SKM-1 (cell line): ENCODE data around the gene ACVR2B.

ENCODE experiments used
- DNase-seq: peaks from one replicate; lab custom pipeline; 2025; ENCODE audit not compliant: unreplicated experiment; lab: John Stamatoyannopoulos, UW

ACVR2B gene

DNA sequence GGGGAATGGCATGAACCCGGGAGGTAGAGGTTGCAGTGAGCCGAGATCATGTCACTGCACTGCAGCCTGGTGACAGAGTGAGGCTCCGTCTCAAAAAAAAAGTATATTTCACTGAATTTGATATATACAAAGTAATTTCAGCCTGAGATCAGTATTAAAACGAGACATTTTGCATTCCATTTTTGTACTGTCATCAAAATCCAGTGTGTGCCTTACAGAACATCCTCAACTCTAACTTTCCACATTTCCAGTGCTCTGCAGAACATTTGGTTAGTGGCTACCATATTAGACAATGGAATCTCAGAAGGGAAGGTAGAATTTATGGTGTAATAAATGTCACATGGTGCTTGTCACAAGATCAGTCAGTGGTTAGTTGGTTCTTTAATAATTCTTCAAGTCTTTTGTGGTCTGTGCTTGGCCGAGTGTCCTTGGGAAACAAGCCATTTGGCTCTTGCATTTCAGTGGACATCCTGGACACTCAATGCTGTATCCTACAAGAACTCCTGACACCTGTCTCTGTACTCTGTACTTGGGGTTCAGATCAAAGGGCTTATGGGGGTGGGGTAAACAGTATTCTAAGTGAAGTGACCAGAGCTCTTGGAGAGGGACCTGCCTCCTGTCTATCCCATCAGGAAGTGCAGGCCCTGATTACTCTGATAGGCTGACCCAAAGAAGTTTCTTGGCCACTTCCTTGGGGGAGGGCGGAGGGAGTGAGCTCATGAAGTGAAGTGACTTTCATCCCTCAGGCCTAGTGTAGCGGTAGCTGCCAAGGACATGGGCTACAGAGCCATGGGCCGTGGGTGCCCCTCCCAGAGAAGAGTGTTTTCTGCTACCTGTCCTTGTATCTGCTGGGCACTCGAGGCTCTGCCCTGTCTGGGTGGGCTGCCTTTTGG, 3.7 kb downstream of the ACVR2B start:
- no peak for DNase-seq

DNA sequence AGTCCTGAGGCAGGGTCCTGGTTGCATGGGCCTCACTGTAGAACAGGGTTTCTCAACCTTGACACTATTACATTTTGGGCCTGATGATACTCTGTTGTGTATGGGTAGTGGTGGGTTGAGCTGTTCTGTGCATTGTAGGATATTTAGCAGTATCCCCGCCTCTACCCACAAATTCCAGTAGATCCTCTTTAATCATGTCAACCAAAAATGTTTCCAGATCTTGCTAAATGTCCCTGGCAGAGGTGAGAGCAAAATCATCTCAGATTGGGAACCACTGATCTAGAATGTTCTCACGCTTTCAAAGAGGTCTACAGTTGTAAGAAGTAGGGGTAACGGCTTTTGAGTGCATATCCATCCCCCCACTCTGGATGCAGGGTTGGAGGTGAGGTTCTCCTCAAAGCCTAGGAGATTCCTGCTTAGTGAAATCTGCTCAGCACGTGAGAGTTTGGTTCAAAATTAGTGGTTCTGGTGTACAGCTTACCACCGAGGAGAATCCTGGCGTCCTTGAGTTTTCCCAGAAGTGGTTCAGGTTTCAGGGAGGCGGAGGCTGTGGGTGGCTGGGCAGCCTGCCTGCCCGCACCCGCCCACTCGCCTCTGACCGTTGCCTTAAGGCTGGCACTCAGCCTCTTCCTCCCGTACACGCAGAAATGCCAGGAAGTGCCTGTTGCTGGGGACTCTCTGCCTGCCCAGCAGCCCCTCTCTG, 5.3 kb downstream of the ACVR2B start:
- DNase-seq: no peak

GRCh38 chr3:38459499-38460048, 5.9 kb downstream of the ACVR2B start:
- no peak for DNase-seq

- DNase-seq: no peak
Measured at GRCh38 chr3:38460377-38461270, 6.9 kb downstream of the ACVR2B start.

DNA sequence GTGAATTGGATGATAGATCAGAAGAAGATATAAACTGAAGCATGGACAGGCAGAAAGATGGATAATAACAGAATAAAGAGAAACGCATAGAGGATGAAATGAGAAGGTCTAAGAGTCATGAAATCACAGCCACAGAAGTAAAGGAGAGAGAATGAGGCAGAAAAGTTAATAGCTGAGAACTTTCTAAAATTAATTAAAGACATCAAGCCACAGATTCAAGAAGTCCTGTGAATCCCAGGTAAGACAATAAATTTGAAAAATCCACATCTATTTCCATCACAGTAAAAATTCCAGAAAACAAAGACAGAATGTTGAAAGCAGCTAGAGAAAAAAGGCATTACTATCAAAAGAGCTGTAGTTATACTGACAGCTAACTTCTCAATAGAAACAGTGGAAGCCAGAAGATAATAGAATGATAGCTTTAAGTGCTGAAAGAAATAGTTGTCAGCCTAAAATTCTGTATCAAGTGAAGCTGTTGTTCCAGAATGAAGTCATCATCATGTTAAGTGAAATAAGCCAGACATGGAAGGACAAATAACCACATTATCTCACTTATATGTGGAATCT, 12.0 kb downstream of the ACVR2B start:
- DNase-seq: no peak

- no peak for DNase-seq
Measured at GRCh38 chr3:38468765-38469164, 15.1 kb downstream of the ACVR2B start.

GRCh38 chr3:38469852-38470251, 16.2 kb downstream of the ACVR2B start:
- DNase-seq: no peak

GRCh38 chr3:38471260-38471857, 17.7 kb downstream of the ACVR2B start:
- no peak for DNase-seq

DNA sequence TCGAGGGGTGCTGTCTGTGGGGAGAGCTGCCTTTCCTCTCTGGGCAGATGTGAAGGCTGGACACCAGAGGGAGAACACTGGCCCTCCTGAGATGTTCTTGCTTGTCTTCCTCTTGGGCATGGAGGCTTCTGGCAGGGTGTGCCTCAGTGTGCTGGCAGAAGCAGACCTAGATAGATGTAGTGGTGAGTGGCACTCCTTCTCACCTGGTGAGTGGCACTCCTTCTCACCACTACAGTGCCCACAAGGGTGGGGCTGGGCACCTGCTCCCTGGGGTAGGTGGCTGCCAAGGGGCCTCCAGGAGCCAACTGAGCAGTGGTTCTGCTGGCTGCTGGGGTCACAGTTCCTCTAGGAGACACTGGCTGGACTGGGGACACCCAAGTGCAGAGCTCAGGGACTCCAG, 18.7 kb downstream of the ACVR2B start:
- DNase-seq: no peak

GRCh38 chr3:38473229-38473628, 19.5 kb downstream of the ACVR2B start:
- no peak for DNase-seq

DNA sequence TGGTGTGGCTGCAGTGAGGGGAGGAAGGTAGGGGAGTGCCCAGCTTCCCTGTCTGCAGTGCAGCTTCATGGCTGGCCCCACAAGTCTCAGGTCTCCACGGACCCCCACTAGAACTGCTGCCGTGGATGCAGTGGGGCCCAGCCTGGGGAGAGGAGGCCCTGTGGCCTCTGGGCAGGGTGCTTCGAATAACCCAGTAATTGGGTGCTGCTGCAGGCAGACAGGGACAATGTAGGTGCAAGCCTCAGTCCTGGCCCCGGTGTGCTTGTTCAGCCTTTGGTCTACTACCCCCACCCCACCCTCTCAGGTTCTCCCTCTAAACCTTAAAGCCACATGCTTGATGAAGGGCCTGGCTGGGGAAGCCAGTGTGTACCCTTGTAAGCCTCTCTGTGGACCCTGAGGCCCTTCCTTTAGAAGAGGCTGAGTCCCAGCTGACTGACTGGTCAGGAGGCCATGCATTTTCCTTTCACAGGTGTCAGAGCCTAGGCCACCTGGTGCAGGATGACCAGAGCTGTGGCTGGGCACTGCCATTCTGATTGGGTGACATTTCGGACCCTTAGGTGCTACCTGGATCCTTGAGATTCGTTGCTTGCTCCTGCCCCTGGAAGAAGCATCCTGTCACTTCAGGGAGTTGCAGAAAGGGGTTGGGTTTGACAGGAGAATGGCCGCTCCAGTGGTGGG, 21.4 kb downstream of the ACVR2B start:
- DNase-seq: no peak

DNA sequence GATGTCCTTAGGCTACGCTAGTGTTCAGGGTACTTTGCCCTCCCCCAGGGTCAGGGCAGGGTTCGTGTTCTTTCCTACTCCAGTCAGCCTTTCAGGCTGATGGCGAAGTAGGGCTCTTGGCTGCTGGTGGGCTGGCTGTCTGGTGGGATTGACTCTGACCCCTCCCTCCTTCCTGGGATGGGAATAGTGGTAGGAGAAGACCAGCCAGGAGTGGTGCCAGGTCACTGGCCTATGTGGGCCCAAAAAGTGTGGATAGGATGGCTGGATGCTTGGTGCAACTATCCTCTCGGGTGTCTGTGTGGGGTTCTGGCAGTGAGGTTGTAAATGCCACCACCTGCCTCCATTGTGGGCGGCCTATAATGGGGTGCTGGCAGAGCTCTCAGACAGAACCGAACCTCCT, 22.0 kb downstream of the ACVR2B start:
- no peak for DNase-seq

- no peak for DNase-seq
Measured at GRCh38 chr3:38476157-38476756, 22.6 kb downstream of the ACVR2B start.

GRCh38 chr3:38477057-38477820, 23.5 kb downstream of the ACVR2B start:
- no peak for DNase-seq

DNA sequence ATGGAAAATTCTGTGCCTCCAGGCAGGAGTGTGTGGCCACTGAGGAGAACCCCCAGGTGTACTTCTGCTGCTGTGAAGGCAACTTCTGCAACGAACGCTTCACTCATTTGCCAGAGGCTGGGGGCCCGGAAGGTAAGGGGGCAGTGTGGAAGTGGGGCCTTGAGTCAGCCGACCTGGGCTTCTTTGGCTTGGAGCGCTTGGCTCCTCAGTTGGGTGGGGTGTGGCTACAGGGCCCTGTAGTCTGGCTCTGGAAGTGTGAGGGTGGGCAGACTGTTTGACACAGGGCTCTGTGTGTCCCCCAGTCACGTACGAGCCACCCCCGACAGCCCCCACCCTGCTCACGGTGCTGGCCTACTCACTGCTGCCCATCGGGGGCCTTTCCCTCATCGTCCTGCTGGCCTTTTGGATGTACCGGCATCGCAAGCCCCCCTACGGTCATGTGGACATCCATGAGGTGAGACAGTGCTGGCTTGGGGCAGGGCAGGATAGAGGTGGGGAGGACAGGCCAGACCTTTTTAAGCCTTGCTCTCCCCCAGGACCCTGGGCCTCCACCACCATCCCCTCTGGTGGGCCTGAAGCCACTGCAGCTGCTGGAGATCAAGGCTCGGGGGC, 24.3 kb downstream of the ACVR2B start:
- no peak for DNase-seq

- no peak for DNase-seq
Measured at GRCh38 chr3:38478901-38479300, 25.2 kb downstream of the ACVR2B start.

- peak; percentile 17 for DNase-seq
Measured at GRCh38 chr3:38479431-38480092, 25.9 kb downstream of the ACVR2B start.

DNA sequence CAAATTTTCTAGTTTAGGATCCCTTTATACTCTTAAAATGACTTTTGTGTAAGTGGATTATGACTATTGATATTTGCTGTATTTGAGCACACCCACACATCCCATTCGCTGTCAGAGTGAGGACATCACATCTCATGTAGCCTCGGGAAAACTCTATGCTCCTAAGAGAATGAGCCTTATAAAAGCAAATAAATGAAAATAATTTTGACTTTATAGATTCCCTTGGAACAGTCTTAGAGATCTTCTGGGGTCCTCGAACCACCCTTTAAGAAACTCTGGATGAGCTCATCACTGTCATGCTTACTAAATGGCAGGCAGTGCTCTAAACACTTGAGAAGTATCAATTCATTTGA, 26.4 kb downstream of the ACVR2B start:
- DNase-seq: no peak
